Fibroblast of villous mesenchyme (primary cell): ENCODE measurements around the gene FOXP2. TPM values are rescaled to one million over a fixed set of nuclear protein-coding genes. Genes with fewer than 3 reads are reported as not detected.

Experiments used
- DNase-seq: peaks from one replicate; pipeline ENCODE4 v3.0.0-alpha.2; 2010; ENCODE audit warnings: low read depth
- H3K4me3 ChIP-seq: 2 replicates; pipeline ENCODE4 v1.5.1; 2011; ENCODE audit warnings: low read depth, mild to moderate bottlenecking, low read length
- CTCF ChIP-seq: IDR thresholded peaks from 2 replicates; pipeline ENCODE4 v1.5.1; 2012; ENCODE audit warnings: low read depth, mild to moderate bottlenecking, low read length; ENCODE audit not compliant: insufficient read depth
- total RNA-seq: library from RNA; depleted of rRNA; stranded (reverse); fragments of >200 nt; gene quantifications from 2 replicates; pipeline ENCODE4 v1.2.3, GENCODE V29; 2012

Gene FOXP2
- total RNA-seq, 1 donor = 0.86 TPM

GRCh38 chr7:114678116-114678515 is 263.5 kb downstream of the FOXP2 start:
- H3K4me3 ChIP-seq = no peak overlapping the region
- DNase-seq = no peak
- TF ChIP-seq CTCF = no peak

GRCh38 chr7:114687238-114687637 is 272.6 kb downstream of the FOXP2 start:
- peak; percentile 4 for DNase-seq
- H3K4me3 ChIP-seq = no peak overlapping the region
- no peak for TF ChIP-seq CTCF

- TF ChIP-seq CTCF = no peak
- no peak for DNase-seq
- no peak overlapping the region for H3K4me3 ChIP-seq
Observed at GRCh38 chr7:114688443-114689055, 273.9 kb downstream of the FOXP2 start.

GRCh38 chr7:114689406-114689805 is 274.8 kb downstream of the FOXP2 start:
- peak; percentile 28 for DNase-seq
- no peak for TF ChIP-seq CTCF

GRCh38 chr7:114691605-114692004 is 277.0 kb downstream of the FOXP2 start:
- DNase-seq = no peak
- no peak overlapping the region for H3K4me3 ChIP-seq
- no peak for TF ChIP-seq CTCF

More at GRCh38 chr7:114689406-114689805, 274.8 kb downstream of the FOXP2 start:
- H3K4me3 ChIP-seq = no peak overlapping the region

- no peak for DNase-seq
- TF ChIP-seq CTCF = no peak
- no peak overlapping the region for H3K4me3 ChIP-seq
Observed at GRCh38 chr7:114695182-114695581, 280.6 kb downstream of the FOXP2 start.
